GM21367 (cell line): ENCODE results near the gene OSM.

Source experiments
- ATAC-seq: cut with Tn5 transposase; IDR thresholded peaks from one replicate; pipeline ENCODE4 v1.9.1; 2021; ENCODE audit not compliant: unreplicated experiment

OSM gene

DNA sequence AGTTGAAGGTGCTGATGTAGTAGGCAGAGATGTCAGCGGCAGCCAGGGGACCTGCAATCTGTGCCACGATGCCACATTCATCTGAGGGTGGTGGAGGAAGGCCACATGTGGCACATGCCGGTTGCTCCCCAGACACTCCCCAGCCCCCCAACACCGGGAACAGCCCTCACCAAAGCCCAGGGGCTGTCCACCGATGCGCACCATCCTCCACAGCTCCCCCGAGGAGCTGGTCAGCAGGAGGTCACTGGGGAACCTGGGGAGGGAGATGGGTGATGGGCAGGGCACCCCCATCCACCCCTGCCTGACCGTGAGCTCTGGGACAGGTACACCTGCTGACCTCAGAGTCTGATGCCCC lies 19.2 kb upstream of the OSM start:
- ATAC-seq, result no peak

DNA sequence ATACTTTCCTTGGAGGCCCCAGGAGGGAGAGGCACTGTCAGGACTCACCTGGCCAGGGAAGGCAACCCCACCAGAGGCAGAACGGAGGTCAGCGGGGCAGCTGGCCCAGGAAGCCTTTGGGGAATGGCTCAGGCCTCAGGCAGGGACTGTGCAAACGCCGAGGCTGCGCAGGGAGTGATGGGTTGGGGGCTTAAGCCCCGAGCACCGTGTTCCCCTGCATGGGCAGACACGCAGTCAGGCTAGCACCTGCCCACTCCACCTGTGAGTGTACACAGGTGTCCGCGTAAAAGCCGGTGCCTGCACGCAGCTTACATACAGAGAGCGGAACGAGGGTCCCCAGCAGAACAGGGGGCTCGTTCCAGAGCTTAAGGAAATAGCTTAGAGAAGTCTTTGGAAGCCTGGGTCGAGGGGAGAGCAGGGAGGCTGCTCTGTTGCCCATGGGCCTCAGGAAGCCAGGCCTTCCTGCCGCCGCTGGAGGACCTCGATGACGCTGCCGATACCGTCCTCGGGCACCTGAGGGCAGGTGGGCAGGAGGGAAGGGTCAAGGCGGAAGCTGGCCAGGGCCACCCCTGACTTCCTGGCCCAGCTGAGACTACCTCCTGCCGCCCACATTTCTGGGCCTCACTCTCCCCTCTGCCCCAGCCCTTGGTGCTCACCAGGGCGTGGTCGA lies 18.7 kb upstream of the OSM start:
- no peak for ATAC-seq

- no peak for ATAC-seq
Measured at GRCh38 chr22:30284666-30285065, 18.0 kb upstream of the OSM start.

DNA sequence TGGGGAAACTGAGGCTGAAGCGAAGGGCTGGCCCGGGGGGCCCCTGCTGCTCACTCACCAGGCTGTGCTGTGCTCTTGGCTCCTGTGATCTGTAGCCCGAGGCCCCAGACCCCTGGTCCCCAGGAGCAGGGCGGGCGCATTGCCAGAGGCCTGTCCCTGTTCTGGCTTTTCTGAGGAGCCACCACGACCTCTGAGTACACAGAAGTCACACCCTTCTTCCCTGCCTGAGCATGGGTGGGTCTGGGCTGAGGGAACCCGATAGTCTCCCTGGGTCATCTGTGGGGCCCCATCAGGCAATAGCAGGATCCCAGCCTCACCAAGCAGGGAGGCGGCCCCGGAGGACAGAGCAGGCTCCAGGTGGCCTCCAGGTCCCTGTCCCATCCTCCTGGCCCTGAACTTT lies 17.5 kb upstream of the OSM start:
- no peak for ATAC-seq

GRCh38 chr22:30283342-30283741 lies 16.7 kb upstream of the OSM start:
- no peak for ATAC-seq

GRCh38 chr22:30282616-30283046 lies 16.0 kb upstream of the OSM start:
- no peak for ATAC-seq

DNA sequence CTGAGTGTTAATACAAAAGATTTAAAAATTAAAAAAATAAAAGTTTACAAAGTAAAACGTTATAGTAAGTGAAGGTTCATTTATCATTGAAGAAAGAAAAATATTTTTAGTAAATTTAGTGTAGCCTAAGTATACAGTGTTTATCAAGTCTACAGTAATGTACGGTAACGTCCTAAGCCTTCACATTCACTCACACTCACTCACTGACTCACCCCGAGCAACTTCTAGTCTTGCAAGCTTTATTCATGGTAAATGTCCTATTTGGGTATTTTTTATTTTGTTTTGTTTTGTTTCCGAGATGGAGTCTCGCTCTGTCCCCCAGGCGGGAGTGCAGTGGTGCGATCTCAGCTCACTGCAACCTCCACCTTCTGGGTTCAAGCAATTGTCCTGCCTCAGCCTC lies 13.9 kb upstream of the OSM start:
- no peak for ATAC-seq

- no peak for ATAC-seq
Measured at GRCh38 chr22:30279932-30280331, 13.3 kb upstream of the OSM start.

GRCh38 chr22:30279046-30279788 lies 12.6 kb upstream of the OSM start:
- ATAC-seq, result no peak

GRCh38 chr22:30277547-30278344 lies 11.1 kb upstream of the OSM start:
- no peak for ATAC-seq

DNA sequence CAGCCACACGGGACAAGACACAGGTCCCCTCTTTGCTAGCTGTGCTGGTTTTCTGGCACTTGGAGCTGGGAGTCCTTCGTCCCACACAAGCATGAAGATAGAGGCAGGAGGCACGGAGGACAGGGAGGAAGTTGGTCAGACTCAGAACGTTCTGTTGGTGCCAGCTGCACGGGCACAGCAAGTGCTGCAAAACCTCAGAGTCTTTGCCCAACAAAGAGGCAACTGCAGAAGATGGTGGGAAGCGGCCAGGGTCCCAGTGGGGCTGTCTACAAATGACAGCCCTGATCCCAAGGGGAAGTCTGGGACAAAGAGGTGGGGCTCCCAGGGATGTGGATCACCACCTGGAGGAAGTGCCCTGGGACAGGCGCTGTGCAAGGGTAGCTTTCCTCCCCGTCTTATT lies 9.4 kb upstream of the OSM start:
- ATAC-seq, result no peak

DNA sequence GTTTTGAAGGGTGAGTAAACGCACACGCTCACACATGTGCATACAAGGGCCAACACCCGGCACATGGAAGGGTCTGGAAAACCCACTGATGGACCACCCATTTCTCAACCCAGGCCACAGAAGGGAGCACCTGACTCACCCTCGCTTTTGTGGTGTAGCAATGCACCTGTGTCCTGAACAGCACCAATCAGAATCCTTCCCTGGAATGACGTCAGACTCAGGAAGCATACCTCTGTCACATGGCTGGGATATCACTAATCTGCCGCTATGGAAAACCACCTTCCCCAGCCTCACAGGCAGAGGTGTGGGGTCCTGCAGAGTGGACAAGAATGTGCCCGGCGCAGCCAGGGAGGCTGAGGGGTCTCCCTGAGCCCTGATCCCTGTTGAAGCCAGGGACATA lies 9.0 kb upstream of the OSM start:
- no peak for ATAC-seq

DNA sequence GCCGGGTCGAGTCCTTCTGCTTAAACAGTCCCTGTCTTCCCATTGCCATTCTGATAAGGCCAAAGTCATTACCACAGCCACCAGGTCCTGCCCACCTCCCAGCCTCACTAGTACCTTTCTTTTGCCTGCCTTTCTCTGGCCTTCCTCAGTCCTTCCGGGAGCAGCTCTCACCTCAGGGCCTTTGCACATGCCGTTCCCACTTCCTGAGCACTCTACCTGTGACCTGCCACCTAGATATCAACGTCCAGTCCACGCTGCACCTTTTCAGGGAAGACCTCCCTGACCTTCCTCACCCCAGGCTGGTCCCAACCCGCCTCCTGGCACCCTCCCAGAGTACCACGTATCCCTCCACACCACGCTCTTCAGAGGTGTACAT lies 7.8 kb upstream of the OSM start:
- ATAC-seq, result no peak

DNA sequence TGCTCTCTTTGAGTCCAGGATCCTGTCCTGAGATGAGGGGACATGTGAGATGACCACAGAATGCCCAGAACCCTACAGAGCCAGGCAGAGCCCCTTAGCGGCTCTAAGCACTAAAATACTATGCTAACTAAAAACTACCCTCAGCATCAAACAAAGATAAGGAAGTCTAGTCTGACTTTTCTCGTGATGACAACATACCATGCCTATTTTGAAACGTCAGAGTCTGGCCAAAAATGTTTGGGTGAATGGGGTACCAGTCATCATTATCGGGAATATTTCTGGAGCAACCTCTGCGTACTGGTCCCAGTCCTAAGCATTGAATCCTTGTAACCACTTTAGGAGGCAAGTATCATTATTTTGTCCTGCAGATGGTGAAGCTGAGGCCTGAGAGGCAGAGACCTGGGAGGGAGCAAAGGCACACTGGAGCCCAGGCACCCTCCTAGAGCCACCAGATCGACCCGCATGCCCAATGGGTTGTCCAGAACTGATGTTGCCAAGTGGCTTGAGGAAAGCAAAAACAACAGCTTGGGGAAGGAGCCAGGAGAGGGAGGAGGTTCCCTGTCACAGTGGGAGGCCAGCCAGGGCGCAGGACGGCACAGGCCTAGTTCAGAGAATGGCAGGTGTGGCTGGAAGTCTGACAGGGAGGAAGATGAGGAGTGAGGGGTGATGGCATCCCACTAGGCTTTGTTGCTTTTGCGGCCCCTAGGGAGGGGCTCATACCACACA lies 7.2 kb upstream of the OSM start:
- no peak for ATAC-seq

DNA sequence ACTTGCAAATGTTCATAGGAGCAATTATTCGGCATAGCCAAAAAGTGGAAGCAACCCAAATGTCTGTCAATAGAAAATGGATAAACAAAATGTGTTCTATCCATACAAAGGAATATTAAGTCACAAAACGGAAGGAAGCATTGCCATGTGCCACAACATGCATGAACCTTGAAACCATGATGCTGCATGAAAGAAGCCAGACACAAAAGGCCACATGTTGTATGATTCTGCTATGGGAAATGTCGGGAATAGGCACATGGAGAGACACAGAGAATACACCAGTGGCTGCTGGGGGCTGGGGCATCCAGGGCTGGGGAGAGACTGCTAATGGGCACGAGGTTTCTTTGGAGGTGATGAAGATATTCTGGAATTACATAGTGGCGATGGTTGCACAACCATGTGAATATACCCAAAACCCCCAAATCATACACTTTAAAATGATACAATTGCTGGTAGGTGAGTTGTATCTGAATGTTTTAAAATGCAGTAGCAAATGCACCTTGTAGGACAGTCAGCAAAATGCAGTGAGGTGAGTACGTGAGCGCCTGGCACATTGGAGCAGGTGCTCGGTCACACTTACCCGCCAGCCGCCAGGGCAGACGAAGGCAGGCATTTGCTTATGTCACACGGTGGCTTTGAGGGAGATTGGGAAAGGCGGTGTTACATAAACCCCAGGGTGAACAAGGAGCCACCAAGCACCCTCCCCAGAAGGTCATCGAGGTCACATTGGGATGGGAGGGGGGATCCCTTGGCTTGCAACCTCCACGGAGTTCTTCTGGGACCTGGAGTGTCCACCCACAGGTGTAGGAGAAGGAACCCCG lies 6.3 kb upstream of the OSM start:
- ATAC-seq, result no peak

DNA sequence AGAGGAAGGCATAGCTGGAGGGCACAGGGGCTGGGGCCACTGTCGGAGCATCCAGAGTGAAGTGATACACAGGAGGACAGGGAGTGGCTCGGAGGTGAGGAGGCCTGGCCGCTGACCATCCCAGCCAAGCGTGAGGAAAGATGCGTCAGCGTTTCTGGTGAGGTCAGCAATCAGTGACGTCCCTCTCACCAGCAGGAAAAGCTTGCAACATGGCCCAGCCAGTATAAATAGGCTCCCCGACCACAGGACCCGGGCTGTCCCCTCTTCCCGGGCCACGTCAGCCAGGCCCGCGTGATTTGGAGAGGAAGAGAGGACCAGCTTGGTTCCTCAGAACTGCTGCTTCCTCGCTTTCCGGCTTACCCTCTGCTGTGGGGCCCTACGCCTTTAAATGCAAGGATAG lies 4.2 kb upstream of the OSM start:
- no peak for ATAC-seq

- no peak for ATAC-seq
Measured at GRCh38 chr22:30268331-30268730, 1.7 kb upstream of the OSM start.

DNA sequence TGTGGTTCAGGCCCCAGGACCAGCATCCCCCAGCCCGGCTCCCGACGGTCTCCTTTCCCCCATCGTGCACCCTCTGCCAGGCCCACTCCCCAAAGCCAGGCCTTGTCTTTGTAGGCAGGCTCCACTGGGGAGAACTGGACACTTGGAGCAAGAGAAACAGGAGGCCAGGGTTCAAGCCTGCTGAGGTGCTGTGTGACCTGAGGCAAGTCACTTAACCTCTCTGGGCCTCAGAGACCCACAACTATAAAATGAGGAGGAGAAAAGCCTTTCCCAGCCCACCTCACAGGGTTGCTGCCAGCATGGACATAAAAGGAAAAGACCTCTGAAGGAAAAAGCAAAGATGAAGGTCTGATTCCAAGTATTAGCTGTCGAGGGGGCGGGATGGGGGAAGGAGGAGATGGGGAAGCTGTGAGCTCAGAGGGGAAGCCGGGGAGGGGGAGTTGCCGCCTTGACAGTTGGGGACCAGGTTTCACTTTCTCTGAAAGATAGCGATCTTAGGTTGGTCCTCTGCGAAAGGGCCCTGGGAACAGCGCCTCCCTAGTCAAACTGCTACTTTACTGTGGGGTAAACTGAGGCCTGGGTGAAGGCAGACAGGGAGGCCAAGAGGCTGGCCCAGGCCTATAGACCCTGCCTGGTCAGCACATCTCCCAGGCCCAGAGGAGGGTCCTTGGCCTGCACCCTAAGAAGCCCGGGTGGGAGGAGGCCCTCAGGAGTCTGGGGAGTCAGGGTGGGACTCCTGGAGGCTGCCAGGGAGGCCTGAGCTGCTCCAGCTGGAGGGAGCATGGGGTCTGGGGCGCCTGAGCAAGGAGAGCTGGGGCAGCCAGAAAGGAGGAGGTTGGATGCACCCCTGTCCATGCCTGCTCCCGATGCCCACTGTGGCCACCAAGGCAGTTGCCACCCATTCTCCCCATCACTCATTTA lies 991 bp upstream of the OSM start:
- no peak for ATAC-seq

DNA sequence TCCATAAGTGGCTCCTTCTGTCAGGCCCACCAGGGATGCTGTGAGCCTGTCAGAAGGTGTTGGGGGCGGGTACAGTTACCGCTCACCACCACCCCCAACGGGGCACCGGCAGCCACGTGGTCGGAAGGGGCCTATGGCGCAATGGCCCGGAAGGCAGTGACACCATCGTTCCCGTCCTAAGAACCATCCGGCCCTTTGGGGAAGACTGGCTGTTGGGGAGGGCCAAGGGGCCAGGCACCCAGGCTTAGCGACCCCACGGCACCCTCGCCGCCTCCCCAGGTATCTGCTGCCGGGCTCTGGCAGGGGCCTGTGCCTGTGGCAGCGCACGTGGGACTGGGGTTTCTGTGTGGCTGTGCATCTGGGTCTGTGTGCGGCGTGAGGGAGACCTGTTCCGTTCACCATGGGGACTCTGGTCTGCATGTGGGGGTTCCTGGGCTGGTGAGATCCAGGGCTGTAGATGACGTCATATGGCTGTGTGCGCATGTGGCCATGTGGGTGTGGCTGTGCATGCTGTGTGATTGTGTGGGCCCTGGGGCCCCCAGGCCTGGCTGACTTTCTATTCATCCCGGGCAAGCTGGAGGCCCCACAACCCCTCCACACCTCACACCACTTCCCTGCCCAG lies 717 bp downstream of the OSM start:
- peak; percentile 46 for ATAC-seq
